EH (cell line): ENCODE data around the gene IL23R.

Experiments used
- DNase-seq: peaks from one replicate; pipeline ENCODE4 v3.0.0-alpha.2; 2015; ENCODE audit warnings: low read depth

The IL23R gene

GRCh38 chr1:67242016-67242415, 75.8 kb downstream of the IL23R start:
- DNase-seq, result no peak

DNA sequence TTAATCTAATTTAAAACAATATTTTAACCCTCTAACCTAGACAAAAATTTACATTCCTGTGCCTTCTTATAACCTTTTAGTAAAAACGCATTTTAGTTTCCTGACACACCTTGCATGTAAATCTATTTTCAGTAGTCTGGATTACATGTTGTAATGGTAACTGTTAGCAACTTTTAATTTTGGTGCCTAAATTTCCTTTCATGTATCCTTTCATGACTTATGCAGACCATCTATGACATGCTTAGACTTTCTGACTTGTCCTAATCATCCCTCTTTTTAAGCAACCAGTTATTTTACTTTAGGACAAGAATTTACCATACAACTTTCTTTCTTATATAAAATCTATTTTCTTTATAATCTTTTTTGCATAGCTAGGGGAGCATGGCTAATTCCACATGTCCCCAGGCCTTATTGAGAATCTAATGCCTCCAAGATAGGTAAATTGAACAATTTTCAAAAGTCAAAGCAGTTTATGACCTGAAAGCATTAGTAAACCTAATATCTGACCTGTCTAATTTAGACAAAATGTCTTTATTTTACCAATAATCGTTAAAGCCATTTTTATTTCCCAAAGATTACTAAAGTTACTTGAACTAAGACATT, 83.9 kb downstream of the IL23R start:
- no peak for DNase-seq

- DNase-seq, result no peak
Measured at GRCh38 chr1:67256291-67257172, 90.3 kb downstream of the IL23R start.

- DNase-seq, result no peak
Measured at GRCh38 chr1:67257173-67257535, 90.9 kb downstream of the IL23R start.

DNA sequence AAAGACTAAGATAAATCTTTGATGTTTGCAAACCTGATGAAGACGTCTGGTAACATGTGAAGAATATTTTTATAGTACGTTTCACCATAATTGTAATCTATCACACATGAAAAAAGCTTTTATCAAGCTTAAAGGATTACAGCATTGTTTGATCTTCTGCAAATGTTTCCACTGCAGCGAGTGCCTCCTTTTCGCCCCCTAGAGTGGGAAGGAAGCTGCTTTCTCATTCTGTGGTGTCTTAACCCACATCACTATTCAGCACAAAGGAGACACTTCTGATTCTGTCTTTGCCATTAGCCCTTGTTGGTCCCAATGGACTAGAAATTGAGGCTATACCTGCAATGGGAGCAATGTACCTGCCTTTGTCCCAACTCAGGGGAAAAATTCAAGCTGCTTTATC, 95.4 kb downstream of the IL23R start:
- DNase-seq, result no peak

DNA sequence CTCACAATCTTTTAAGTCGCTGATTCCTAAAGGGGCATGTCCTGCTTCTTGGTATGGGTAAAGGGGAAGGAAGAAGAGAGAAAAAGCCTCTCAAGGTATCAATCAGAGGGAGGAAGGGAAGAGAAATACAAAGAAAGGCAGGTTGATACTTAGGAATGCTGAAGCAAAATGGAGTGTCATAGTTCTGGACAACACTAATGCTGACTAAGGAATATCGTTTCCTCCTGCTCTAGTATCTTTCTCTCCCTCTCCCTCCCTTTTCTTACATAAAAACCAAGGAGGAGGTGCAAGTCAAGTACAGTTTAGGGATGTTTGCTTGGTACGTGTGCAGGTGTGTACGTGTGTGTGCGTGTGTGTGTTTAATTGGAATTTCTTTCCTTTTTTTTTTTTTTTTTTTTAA, 96.5 kb downstream of the IL23R start:
- no peak for DNase-seq

GRCh38 chr1:67264152-67264551, 97.9 kb downstream of the IL23R start:
- no peak for DNase-seq

- DNase-seq, result no peak
Measured at GRCh38 chr1:67264899-67265298, 98.6 kb downstream of the IL23R start.

GRCh38 chr1:67269061-67269460, 102.8 kb downstream of the IL23R start:
- no peak for DNase-seq

GRCh38 chr1:67270541-67270940, 104.3 kb downstream of the IL23R start:
- no peak for DNase-seq

DNA sequence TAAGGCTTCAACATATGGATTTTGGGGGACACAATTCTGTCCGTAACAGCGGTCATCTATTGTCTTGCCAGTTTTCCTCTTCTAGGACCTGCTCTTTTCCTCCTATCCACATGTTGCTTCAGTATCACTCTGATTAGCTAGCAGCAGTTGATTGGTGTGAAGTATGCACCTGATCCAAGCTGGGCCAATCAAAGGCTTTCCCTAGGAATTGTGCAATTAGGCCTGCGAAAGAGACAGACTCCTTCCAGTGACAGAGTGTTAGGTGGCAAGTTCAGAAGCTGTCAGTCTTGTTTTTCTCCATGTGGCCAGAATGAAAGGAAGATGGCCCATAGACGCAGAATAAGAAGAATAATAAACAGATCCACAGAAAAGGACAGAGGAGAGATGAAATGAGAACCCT, 107.3 kb downstream of the IL23R start:
- no peak for DNase-seq

GRCh38 chr1:67274623-67275325, 108.5 kb downstream of the IL23R start:
- DNase-seq, result no peak

DNA sequence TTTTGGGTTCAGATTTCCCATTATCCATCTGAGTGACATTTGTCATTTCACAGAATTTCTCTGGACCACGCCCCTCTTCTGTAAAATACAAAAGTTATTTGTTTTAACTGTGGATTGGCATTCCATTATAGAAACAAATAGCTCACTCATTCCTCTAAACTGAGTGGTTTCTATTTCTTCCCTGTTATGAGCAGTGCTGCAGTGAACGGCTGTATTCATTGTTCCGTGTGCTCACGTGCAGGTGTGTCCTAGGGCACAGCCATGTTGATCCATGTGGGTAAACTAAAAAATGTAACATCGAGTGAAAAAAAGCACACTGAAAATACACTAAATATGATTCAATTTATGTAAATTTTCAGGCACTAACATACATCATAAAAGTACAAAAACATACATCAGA, 114.4 kb downstream of the IL23R start:
- no peak for DNase-seq

GRCh38 chr1:67281244-67281643, 115.0 kb downstream of the IL23R start:
- no peak for DNase-seq

- DNase-seq, result no peak
Measured at GRCh38 chr1:67285780-67286488, 119.7 kb downstream of the IL23R start.

- DNase-seq, result no peak
Measured at GRCh38 chr1:67290236-67290635, 124.0 kb downstream of the IL23R start.

GRCh38 chr1:67294836-67295617, 128.8 kb downstream of the IL23R start:
- no peak for DNase-seq

DNA sequence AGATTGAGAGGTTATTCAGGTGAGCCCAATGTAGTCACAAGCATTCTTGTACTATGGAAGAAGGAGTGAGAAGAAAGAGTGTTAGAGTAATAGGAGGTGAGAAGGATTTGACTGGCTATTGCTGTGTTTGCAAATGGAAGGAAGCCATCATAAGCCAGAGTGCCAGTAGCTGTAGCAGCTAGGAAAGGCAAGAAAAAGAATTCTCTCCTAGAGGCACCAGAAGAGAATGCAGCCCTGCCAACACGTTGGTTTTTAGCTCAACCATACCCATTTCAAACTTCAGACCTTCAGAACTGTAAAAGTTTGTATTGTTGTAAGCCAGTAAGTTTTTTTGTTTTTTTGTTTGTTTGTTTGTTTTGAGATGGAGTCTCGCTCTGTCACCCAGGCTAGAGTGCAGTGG, 132.5 kb downstream of the IL23R start:
- DNase-seq, result no peak

DNA sequence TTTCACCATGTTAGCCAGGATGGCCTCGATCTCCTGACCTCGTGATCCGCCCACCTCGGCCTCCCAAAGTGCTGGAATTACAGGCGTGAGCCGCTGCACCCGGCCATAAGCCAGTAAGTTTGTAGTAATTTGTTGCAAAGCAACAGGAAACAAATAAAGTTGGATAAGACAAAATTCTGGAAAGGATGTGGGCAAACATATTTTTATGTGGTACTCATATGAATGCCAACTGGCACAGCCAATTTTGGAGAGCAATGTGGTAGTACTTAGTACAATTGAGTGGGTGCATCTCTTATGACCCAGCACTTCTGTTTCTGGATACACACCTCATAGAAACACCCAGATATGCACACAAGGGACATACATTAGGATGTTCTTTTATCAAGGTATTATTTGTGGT, 133.0 kb downstream of the IL23R start:
- no peak for DNase-seq

- no peak for DNase-seq
Measured at GRCh38 chr1:67300561-67300960, 134.3 kb downstream of the IL23R start.

- no peak for DNase-seq
Measured at GRCh38 chr1:67304023-67304422, 137.8 kb downstream of the IL23R start.

- no peak for DNase-seq
Measured at GRCh38 chr1:67306547-67306946, 140.3 kb downstream of the IL23R start.
